Occipital lobe (tissue), 2 donors: Measurements from ENCODE around the gene CMC1. TPM values are rescaled to one million over a fixed set of nuclear protein-coding genes. Genes with fewer than 3 reads are reported as not detected.

ENCODE experiments used
- DNase-seq: peaks from one replicate; lab custom pipeline; 2025; lab: John Stamatoyannopoulos, UW
- total RNA-seq: library from RNA; depleted of rRNA; stranded (reverse); fragments of >200 nt; gene quantifications from one replicate; pipeline ENCODE4 v1.2.3, GENCODE V29; 2014

Gene CMC1
- total RNA-seq, 1 donor from 2014 or later: 8.9 TPM

DNA sequence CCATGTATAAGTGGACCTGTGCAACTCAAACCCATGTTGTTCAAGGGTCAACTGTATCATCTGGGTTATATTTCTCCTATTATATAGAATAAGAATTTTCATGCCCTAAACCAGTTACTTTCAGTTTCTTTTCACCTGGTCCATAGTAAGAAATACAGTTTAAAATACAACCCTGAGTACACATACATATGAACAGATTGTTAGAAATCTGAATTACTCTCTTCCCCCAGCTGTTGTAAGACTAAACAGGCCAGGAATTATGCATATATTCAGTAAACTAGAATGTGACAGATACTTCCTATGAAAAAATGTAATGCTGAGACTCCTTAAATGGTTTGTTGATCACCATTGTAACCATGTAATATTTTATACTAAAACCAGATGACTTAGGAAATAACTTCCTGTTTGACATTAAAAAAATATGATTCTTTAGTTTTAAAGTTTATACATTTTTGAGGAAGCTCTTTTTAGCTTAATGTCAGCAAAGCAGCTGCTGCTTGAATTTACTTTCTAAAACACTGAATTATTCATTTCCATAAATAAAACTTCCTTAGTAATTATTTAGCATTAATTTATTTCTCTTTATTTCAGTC, 54.6 kb downstream of the CMC1 start:
- no peak for DNase-seq

DNA sequence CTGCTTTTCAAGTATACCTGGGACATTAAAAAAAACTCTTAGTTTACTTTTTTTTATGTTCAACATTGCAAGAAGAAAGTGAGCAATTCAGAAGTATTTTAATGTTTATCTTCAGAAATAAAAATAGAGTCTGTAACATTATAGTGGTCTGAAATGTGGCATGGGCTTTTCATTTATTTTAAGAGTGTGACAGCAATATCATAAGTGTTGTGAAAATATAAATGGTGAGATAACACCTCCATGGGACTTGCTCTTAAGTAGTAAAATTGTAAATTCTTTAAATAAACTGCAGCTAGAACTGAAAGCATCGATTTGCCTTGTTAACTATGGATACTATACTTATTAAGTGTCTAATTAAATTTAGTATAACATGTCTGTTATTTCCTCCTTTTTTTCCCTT, 58.3 kb downstream of the CMC1 start:
- DNase-seq: no peak

DNA sequence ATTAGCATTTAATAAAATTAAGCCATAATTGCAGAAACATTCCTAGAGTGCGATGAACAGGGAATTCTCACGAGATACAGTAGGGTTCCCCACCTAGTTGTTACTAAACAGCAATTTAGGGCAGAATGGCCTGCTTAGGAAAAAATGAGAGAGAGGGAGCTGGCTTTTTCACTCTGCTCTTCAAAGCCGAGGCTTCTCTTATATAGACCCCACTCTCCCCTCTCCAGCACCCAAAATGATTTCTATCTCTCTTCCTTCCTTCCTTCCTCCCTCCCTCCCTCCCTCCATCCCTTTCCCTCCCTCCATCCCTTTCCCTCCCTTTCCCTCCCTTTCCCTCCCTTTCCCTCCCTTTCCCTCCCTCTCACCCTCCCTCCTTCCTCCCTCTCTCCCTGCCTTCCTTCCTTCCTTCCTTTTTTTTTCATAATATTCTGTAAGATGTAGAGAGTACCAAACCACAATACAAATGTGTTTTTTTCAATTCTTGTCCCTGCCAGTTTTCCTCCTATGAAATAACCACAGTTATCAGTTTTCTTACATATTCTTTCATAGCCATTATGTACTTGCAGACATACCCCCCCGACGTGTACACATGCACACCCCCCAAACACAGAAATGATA, 59.0 kb downstream of the CMC1 start:
- no peak for DNase-seq

DNA sequence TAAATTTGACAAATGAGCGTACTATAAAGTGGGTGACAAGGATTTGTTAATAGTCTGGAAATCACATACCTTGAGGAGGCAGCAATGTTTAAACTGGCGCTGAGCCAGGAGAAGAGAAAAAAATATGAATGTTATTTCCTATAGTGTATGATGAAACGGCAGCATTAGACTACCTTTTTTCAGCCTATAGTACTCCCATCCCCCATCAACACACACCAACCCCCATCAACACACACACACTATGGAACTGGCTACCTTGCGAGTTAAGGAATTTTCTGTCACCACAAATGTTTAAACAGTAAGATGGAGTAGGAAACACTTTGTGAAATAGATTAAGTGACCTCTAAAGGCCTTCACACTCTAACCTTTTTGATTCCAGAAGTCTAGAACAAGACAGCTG, 60.3 kb downstream of the CMC1 start:
- DNase-seq: no peak

DNA sequence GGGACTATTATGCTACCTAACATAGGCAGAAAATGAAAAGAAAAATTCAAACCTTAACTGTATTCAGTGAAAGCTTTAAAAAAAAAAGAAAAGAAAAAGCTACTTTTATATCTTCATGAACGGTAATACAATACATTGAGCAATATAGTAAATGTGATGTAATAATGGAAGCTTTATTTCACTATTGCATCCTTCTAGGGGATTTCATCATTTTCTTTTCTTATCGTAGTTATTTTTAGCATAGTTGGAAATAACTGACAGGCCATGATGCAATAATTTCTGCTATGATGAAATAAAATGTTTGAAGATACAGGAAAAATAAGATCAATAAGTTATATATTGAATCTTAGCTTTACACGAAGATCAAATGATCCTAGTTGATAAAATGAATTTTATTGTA, 66.8 kb downstream of the CMC1 start:
- DNase-seq: no peak

DNA sequence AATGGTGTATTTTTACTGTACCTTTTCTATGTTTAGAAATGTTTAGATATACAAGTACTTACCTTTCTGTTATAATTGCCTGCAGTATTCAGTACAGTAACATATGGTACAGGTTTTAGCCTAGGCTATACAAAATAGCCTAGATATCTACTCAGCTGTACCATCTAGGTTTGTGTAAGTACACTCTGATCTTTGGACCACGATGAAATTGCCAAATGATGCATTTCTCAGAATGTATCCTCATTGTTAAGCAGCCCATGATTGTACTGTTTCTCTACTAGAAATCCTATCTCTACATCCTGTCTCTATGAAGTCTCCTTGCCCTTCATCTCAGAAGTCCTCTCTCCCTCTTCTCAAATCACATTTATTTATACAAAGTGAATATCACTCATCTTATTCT, 74.3 kb downstream of the CMC1 start:
- no peak for DNase-seq

DNA sequence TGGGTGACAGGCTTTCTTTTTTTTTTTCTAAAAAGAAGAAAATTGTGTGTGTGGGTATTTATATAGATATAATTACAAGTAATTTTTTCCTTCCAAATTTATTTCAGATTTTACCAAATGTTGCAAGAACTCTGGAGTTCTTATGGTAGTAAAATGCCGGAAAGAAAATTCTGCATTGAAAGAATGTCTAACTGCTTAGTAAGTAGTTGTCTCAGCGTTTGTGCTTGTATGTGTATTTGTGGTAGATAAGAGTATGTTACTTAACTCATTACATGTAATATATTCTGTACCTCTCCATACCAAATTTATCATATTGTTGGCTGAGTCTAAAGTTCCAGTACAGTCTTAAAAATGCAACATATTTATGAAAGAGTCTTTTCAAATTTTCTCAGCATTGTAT, 74.8 kb downstream of the CMC1 start:
- no peak for DNase-seq

DNA sequence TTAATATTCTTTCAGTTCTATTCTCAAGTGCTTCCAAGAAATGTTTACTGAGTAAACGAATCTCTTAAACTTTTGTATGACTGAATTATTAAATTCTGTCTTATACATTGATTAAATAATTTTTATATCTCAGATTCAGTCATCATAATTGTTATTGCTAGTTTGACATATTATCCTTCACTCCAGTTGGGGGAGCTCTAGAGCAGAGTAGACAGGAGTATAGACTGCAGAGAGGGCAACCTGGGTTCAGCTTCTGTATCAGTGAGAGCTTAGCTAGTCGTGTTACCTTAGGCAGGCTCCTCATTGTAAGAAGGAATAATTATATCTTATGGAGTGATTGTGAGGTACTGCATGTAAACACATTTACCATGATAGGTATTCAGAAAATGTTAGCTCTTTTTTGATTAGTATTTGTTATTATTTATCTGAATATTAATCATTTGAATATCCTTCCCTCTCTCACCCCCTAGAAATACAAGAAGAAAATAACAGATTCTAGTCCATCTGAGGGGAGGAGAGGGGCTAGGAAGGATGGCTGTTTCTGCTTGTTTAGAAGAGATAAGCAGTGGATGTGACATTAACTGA, 76.1 kb downstream of the CMC1 start:
- no peak for DNase-seq

DNA sequence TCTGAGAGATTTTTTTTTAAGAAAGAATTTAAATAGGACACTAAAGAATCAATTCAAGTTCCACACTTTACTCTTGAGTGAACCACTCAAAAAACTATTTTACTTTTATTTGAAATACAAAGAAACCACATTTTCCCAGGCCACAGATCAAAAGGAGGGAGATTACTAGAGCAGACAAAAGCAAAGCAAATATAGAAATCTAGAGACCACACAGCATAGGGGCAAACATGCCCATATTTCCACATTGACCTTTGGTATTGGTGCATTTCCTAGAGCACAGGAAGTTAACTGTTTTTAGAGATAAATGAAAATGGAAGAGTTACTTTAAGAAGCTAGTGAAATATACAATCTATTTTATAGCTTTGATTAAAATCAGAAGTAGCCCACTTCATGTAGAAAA, 79.6 kb downstream of the CMC1 start:
- DNase-seq: no peak

DNA sequence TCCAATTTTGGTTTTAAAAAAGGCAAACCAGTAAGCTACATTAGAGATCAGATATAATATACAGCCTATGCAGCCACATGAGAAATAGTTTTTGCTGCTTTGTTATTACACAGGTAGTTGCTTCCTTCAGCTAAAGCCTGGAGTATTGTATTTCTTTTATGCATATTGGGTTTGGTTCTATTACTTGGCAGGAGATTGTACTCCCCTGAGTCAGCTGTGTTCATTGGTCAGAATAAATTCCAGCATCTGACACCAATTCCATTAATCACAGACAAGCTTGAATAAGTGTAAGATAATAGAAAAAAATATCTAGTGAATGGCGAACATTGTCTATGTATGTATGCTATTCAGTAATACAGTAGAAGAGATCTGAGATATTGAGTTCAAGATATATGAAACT, 81.0 kb downstream of the CMC1 start:
- no peak for DNase-seq

DNA sequence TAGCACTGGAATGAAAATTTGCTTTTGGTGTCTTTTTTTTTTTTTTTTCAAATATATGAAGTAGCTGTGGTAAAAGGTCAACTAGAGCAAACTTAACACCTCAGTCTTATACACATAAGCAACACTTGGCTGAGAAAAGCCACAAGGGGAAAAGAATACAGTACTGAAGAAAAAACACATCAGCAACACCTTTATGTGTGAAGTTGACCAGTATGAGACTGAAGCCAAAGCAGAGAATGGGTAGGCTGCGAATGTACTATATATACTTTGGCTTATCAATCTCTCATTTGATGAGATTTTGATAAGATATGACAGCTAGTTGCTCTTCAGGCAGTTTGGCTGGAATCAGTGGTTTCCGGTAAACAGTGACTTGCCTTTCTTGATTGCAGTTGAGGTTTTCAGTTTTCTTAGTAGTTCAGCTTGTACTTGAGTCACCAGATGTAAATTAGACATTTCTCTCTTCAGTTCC, 85.1 kb downstream of the CMC1 start:
- DNase-seq: no peak

DNA sequence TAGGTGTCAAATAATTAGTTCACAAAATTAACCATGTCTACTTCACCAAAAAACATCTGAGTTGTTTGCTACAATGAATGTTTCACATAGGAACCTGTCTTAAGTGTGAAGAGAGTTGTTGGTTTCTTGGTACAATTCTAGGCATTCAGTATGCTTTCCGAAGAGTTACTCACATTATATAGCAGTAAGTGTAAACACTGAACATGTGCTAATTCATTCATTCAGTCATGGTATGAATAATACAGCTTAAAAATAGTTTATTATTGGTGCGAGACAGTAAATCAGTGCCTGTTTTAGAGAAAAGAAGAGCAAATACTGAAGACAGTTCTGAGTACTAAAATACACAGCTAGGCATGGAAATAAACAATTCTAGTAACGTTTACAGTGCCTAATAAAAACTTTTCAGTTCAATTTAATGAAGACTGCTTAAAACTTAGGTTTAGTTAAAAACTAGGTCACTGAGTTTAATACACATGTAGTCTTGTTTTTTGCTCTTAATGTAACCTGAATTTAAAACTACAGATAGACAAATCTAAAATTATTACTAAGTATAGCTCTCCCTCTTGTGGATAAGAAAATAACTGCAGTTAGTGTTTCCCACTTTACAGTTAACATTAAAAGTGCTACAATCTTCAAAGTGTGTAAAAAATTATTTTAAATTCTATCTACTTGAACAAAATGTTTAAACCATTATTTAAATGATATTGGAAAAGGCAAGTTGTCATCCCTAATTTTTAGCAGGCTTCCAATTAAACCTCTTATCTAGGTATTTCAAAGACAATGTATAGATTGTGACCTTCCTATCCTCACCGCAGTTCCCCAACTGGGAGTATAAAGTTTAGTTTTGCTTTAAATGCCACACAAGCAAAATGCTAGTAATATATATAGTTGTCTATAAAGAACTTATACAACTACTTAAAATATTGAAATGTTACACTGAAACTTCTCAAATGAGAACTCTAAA, 87.1 kb downstream of the CMC1 start:
- DNase-seq: no peak

DNA sequence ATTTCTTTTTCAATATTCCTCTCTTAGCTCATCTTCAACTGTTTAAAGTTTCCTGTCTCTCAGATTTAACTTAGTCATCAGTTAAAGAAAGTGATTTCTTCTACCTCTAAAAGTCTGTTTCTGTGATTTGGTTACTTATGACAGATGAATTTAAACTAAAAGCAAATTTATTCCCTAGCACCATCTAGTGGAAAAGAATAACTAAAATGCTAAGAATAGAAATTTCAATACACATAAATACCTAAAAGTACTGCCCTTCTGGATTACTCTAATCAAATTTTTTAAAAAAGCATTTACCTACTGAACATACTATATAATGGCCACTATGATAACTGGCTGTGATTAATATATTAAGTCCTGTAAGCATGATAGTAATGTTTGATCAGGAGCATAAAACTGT, 93.1 kb downstream of the CMC1 start:
- DNase-seq: no peak

DNA sequence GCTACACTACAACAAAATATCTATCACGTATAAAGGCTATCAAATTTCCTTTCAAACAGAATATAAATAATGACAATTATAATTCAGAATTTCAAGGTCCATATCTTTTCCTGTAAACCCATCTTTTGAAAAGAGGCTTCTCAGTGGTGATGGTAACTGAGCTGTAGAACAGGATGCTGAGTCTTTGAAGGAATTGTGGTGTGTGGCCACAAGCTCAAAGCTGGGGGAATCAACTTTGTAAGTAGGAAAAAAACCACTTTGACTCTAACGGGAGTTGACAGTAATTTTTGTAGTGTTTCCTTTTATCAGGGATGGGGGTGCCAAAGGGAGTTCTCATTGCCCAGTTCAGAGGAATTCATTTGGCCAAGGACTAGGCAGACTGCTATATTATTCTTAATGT, 93.8 kb downstream of the CMC1 start:
- DNase-seq: no peak

DNA sequence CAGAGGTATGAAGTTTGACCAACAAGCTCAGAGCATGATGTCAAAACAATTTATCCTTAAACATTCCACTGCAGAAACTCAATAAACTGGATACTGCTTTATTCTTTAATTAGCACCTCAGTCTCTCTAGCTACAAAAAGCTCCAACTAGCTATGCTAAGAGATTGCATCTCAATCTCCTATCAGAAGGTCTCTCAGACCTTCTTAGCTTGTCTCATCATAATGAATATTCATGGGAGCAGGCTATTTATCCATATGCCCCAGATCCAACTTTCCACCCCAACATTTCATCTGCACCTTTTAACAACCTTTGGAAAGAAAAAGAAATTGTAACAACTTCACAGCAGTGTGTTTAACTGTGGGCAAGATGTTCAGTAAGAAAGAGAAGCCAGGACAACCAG, 95.8 kb downstream of the CMC1 start:
- DNase-seq: no peak

DNA sequence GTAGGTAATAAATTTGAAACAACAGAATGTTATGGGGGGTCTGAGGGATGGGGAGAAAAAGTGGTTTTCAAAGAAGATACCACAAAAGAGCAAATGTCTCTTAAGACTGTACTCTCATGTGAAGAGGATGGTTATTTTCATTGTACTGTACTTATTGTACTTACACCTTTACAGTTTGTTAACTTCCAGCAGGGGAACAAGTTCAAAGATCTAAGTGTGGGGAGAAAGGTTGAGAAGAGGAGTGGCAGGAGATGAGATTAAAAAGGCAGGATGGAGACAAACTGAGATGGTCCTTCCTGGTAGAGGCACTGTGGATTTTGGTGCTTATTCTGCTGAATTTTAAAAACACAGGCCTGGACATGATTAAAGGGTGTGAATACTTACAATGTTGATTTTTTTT, 101.7 kb downstream of the CMC1 start:
- no peak for DNase-seq

DNA sequence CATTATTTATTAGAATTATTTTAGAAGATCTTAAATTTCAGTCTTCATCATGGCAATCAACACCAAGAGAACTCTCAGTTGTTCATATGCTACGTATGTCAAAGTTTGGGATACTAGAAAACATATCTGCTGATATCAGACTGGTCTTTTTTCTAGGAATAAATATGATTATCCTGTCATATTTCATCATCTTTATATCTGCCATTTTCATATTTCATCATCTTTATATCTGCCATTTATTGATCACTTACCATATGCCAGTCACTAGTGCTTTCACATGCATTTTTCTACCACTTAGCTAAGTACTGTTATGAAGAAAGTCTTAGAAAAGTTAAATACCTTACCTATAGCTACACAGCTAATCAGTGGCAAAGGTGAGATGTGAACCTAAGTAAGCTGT, 104.3 kb downstream of the CMC1 start:
- DNase-seq: no peak

DNA sequence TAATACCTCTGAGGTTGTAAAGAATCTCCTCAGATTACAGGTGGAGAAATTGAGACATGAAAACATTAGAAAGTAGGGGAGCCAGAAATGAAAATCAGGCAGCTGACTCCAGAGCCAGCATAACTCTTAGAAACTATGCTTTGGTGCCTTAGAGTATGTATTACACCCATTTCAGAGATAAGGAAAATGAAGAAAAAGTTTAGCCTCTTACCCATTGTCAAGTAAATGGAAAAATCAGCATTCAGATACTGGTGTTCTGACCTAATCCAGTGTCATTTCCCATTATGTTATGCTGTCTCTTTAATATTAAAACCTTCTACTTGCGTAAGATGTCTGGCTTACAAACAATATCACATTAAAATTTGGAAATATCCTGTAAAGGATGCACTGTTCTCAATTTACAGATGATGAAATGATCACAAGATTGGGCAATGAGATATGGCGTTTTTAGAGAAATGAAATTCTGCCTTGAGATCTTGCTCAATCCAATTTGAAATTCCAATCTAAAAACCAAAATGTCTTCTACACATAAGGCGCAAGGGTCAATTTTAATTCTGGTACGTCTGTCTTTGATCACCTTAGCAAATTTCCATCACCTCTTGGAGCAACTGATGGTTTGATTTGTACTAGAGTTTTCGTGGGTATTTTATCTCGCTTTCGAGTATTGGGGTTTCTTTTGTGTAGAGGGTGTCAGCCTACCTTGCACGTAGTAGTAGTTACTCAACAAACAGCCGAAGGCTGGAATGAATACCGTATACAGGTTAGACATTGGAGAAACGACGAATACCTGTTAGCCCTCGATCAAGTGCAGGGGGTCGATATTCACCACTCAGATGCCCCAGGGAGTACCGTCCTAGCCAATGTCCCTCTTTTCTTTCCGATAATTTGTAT, 106.2 kb downstream of the CMC1 start:
- DNase-seq: no peak

DNA sequence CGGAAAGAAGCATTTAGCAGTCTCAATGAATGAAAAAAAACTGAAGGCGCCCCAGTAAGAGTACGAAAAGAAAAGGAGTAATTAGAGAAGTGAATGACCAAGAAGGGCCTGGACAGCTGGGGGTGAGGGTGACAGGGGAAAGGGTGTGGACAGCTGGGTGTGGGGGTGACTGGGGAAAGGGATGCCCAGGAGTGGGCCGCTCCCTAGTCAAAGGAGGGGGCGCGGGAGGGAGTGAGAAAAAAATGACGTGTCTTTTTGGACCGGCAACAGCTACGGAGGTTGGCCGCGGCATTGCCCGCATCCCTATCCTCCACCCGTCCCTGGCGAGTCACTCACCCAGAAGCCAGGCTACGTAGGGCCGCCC, 106.8 kb downstream of the CMC1 start:
- DNase-seq: no peak

DNA sequence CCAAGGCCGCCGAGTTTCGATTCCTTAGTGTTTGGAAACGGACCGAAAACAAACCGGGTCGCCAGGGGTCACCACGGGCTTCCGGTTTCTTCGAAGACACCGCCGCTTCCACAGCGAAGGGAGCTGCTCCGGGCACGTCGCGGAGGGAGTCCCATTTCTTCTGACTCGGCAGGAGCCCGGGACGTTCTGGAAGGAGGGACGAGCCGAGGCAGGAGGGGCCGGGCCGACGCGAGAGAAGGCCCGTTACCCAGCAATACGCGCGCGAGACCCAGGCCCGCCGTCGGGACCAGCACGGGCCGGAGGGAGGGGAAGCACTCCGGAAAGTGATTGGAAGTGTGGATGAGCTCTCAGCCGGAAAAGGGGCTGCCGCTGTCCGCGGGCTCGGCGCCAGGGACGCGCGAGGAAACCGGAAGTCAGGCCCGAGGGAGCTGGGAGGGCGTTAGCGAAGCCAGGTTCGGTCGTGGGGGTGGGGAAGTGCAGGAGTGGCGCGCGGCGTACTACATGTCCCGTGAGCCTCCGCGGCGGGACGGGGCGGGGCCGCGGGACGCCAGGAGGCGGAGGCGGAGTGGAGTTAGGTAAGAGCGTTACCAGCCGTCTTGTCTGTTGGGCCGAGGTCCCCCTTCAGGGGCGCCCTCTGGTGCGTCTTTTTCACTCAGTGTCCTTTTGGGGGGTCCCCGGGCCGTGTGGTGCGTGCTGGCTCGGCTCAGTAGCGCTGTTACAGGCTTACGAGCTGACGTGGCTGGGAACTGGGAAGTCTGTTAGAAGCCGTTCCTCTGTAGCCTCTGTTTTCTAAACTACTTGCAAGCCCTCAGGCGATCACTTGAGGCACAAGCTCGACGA, 107.4 kb downstream of the CMC1 start, which contains the start of the genes AZI2 and ZCWPW2:
AZI2 (minus strand) TSS at position 196 of the 840 bp plus-strand sequence. CDS start 8,207 bp downstream, outside the sequence.
ZCWPW2 (plus strand) TSS at position 93 of the 840 bp plus-strand sequence. CDS start 64,348 bp downstream, outside the sequence.
- peak; percentile 90 for DNase-seq
